K562 (cell line): ENCODE data around the gene TSR3. TPM values are rescaled to one million over a fixed set of nuclear protein-coding genes. Genes with fewer than 3 reads are reported as not detected.
A peak's percentile ranks its signal among the peaks of the same experiment; 100 is the strongest.

Experiments used
- ATAC-seq: fragments of 200-7000 bp; cut with Tn5 transposase; 3 replicates; pipeline ENCODE4 v1.9.1; 2020; ENCODE audit warnings: moderate library complexity
- BruUV-seq: library from RNA; stranded (reverse); fragments of 400-500 nt; replicated peaks from 2 replicates; lab custom pipeline; 2021; lab: Mats Ljungman, UMichigan
- CTCF ChIA-PET: fragments of 300-600 bp; formaldehyde crosslinking; extraction: SDS; loops from one replicate; lab custom pipeline; 2021; ENCODE audit warnings: low intra/inter-chr PET ratio; lab: Yijun Ruan, JAX
- POLR2A ChIA-PET: fragments of 300-600, 350-650 bp; sonication (Branson Sonifier 250); formaldehyde crosslinking; extraction: SDS; loops from one replicate; lab custom pipeline; 2021; ENCODE audit warnings: antibody characterized with exemption, inconsistent platforms; lab: Yijun Ruan, JAX
- DNase-seq, 4 experiments: peaks; one replicate each; pipeline versions ENCODE4 v3.0.0 to v3.0.0-alpha.2; 2011 to 2018; ENCODE audit warnings: low spot score in 3 of 4, mixed read lengths in 3 of 4; ENCODE audit errors: extremely low read depth in 1 of 4
- FAIRE-seq: peaks from 2 replicates; lab custom pipeline; 2011; peaks lifted over from hg19 to GRCh38; lab: Jason Lieb, UNC
- H2AFZ ChIP-seq: 2 replicates; pipeline ENCODE4 v1.6.0; 2011; ENCODE audit warnings: low read depth, low read length, control low read depth, inconsistent platforms
- H3K27ac ChIP-seq: fragments of 200-600 bp; 3 replicates; pipeline ENCODE4 v1.8.0; 2011; ENCODE audit warnings: low read depth, mild to moderate bottlenecking, control low read depth, inconsistent platforms, low read length, moderate library complexity, mixed read lengths; ENCODE audit errors: extremely low read depth
- H3K27me3 ChIP-seq, 2 experiments: fragments of 300-600 bp in 1 of 2; 2 replicates in 1 of 2; 3 replicates in 1 of 2; pipeline versions ENCODE4 v1.6.0 to v1.8.0; 2011; ENCODE audit warnings: inconsistent platforms in 2 of 2, low read length in 2 of 2, mild to moderate bottlenecking in 1 of 2, mixed read lengths in 1 of 2, moderate library complexity in 1 of 2; ENCODE audit not compliant: control insufficient read depth in 2 of 2, insufficient read depth in 2 of 2
- H3K36me3 ChIP-seq: fragments of 300-600 bp; 3 replicates; pipeline ENCODE4 v1.8.0; 2011; ENCODE audit warnings: mild to moderate bottlenecking, low read length, inconsistent platforms; ENCODE audit not compliant: control insufficient read depth, insufficient read depth
- H3K4me1 ChIP-seq, 2 experiments: fragments of 200-600 bp in 1 of 2; replicated peaks in 1 of 2; 2 replicates in 1 of 2; 3 replicates in 1 of 2; pipeline versions ENCODE4 v1.5.1 to v1.8.0; 2011; ENCODE audit warnings: inconsistent platforms in 2 of 2, low read length in 2 of 2, mild to moderate bottlenecking in 1 of 2, mixed read lengths in 1 of 2, moderate library complexity in 1 of 2; ENCODE audit not compliant: control insufficient read depth in 2 of 2, insufficient read depth in 2 of 2
- H3K4me2 ChIP-seq: 2 replicates; pipeline ENCODE4 v1.6.1; 2011; ENCODE audit warnings: low read length, control low read depth, inconsistent platforms, mixed read lengths; ENCODE audit not compliant: insufficient read depth
- H3K4me3 ChIP-seq: fragments of 200-600 bp; sonication (generic), shearing (Covaris generic); 2 replicates; pipeline ENCODE4 v1.5.1; 2016; ENCODE audit warnings: control low read depth, inconsistent platforms
- H3K79me2 ChIP-seq: fragments of 200-600 bp; 3 replicates; pipeline ENCODE4 v1.8.0; 2011; ENCODE audit warnings: low read length, inconsistent platforms; ENCODE audit not compliant: control insufficient read depth, insufficient read depth
- H3K9ac ChIP-seq, 2 experiments: 2 replicates each; pipeline versions ENCODE4 v1.6.0 to v1.6.1; 2011; ENCODE audit warnings: low read depth in 2 of 2, low read length in 2 of 2, control low read depth in 1 of 2, inconsistent platforms in 1 of 2, mild to moderate bottlenecking in 1 of 2, mixed read lengths in 1 of 2; ENCODE audit not compliant: insufficient read depth in 1 of 2
- H3K9me1 ChIP-seq: one replicate; pipeline ENCODE4 v1.6.0; 2011; ENCODE audit warnings: inconsistent platforms, mild to moderate bottlenecking, low read length, moderate library complexity; ENCODE audit not compliant: control insufficient read depth, insufficient read depth
- H3K9me3 ChIP-seq: replicated peaks from 2 replicates; pipeline ENCODE4 v1.5.1; 2011; ENCODE audit warnings: low read depth, low read length, inconsistent platforms; ENCODE audit not compliant: control insufficient read depth, insufficient read depth
- H4K20me1 ChIP-seq: replicated peaks from 2 replicates; pipeline ENCODE4 v1.6.1; 2011; ENCODE audit warnings: low read length, inconsistent platforms, mixed read lengths; ENCODE audit not compliant: control insufficient read depth, insufficient read depth
- CAMTA2 ChIP-seq: fragments of 250-450 bp; sonication (Bioruptor Pico); conservative IDR thresholded peaks from 2 replicates; pipeline ENCODE4 v1.5.1; 2022
- POLR2G ChIP-seq: fragments of 200-400 bp; formaldehyde crosslinking; IDR thresholded peaks from 2 replicates; pipeline ENCODE4 v1.6.1; 2017; ENCODE audit warnings: low read depth, mild to moderate bottlenecking, antibody characterized with exemption, low read length, moderate library complexity
- RBFOX2 ChIP-seq: fragments of 200-400 bp; formaldehyde crosslinking; IDR thresholded peaks from 2 replicates; pipeline ENCODE4 v1.6.1; 2017; ENCODE audit warnings: low read depth, mild to moderate bottlenecking, low read length, moderate library complexity
- RBM22 ChIP-seq: fragments of 200-400 bp; formaldehyde crosslinking; IDR thresholded peaks from 2 replicates; pipeline ENCODE4 v1.6.1; 2018; ENCODE audit warnings: low read length, low read depth; ENCODE audit not compliant: poor library complexity, severe bottlenecking
- WGBS: fragments of 100-300 bp; shearing (Covaris generic); methylation state at CpG from one replicate; pipeline ENCODE4 v1.1.6; 2016; ENCODE audit warnings: low coverage, mixed read lengths; ENCODE audit not compliant: insufficient coverage; ENCODE audit errors: missing lambda C conversion rate; 5-methylcytosine and 5-hydroxymethylcytosine counted together
- in situ Hi-C: fragments of 300-500 bp; cut with MboI; formaldehyde crosslinking; loops from 4 replicates; pipeline ENCODE4 v1.15.0; 2018; ENCODE audit warnings: inconsistent platforms, mixed read lengths
- intact Hi-C: fragments of 100-400 bp; cut with micrococcal nuclease; formaldehyde crosslinking; loops from 2 replicates; pipeline ENCODE4 v1.14.2; 2022
- polyA plus RNA-seq, 8 experiments: library from polyadenylated mRNA; depleted of rRNA in 4 of 8; stranded (reverse) in 5 of 8; unstranded in 3 of 8; fragments of >200 nt; fragmentation: Nextera tagmentation in 2 of 8; fragmentation: Illumina TruSeq in 1 of 8; extraction: Ambion mirVana in 2 of 8; extraction: Trizol in 1 of 8; gene quantifications; 2 replicates each; pipeline versions ENCODE4 v1.2.1 to v1.2.3, GENCODE V29; 2011 to 2014; ENCODE audit warnings: inconsistent platforms in 1 of 8, missing spikeins in 1 of 8
- total RNA-seq, 7 experiments: library from RNA; depleted of rRNA in 6 of 7; stranded (reverse); fragments of >200 nt in 6 of 7; fragmentation: Illumina TruSeq in 2 of 7; extraction: Trizol in 2 of 7; gene quantifications; 2 replicates each; pipeline versions ENCODE4 v1.2.1 to v1.2.3, GENCODE V29; 2011 to 2021; ENCODE audit warnings: low replicate concordance in 1 of 7

The TSR3 gene
- total and polyA plus RNA-seq, 9 of the 15 experiments (the other 6 are each of a cell fraction or from before 2014, with no cell fraction given), result 1.5 to 74.8 (median 16.5) TPM

DNA sequence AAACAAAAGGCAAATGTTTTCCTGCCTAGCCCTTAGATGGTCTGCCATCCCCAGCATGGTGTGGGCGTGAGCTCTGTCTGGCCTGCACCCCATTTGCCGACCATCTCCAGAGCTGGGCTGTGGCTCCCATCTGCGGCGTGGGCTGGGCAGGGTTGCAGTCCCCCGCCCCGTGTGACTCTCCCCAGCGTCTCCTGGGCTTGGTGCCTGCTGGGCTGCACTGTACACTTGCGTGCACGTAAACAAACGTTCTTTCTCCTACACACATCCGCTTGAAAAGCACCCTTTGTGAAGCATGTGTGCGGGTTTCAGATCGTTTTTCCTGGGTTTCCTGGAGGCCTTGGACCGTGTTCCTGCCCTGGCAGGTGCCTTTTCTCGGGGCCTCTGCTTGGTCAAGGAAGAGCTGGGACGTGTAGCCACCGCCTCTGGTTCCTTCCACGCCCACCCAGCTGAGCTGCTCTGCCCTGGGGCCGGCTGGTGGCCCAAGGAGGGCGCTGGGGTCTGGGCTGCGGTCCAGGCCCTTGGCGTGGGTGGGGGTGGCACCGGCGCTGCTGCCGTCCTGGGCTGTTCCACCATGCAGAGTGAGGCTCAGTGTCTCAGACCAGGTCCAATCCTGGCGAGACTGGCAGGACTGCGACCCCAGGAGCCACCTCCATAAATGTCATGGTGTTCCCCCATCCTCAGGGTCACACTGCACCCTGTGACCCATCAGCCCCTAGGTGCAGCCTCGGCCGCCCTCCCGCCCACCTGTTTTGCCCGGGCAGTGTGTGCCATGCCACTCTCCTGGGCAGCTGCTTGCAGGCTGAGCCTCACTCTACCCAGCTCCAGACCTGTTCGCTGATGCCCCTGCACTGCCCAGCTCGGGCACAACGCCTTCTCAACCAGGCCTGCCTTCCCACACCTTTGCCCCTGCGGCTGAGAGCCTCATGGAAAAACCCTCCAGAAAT, 28.1 kb downstream of the TSR3 start:
- 92% methylated on average over 33 of the region's 35 CpGs for WGBS
- no peaks in the 10 kb centered on the region for H3K79me2 ChIP-seq
- no peak overlapping the region for H3K27ac ChIP-seq
- H3K9me1 ChIP-seq, result no peaks in the 10 kb centered on the region
- peaks cover 0 to 33% of the 10 kb centered on the region in 2 experiments; a peak in 2 of 5 replicates for H3K4me1 ChIP-seq
- H2AFZ ChIP-seq, result no peak overlapping the region
- intact Hi-C loops, result no loop called here
- H3K36me3 ChIP-seq, result peaks cover 61% of the 10 kb centered on the region
- no peak for DNase-seq
- H3K9ac ChIP-seq, result peak overlapping the region in 1 of 2 experiments; percentile 45; a peak in 1 of 4 replicates
- TF ChIP-seq POLR2G (peak; percentile 49; the same call in 1 of the 2 replicates), RBFOX2 (peak; percentile 39; the same call in 1 of the 2 replicates), RBM22 (peak; percentile 55), CAMTA2 (no peak)
- TF ChIP-seq, all 486 proteins: peak for 3
- Histone ChIP-seq H3K4me3 (no peak overlapping the region), H3K4me2 (no peak overlapping the region), H4K20me1 (no peaks in the 10 kb centered on the region), H3K27me3 (no peaks in the 10 kb centered on the region), H3K9me3 (no peaks in the 10 kb centered on the region)
- ChIA-PET POLR2A (interaction anchor here (0.6 to 2.2 kb wide), 3 partner anchors 8 to 14 kb away, joined by 3 to 8 read pairs (median 4); no protein-coding TSS in a partner anchor), CTCF (interaction anchor here (0.7 kb wide), 1 partner anchor 826 kb away, joined by 4 read pairs; no protein-coding TSS in a partner anchor)
- ATAC-seq, result no peak
- no TSS peak for BruUV-seq
- in situ Hi-C loops, result no loop called here
- no peak for FAIRE-seq
